GM20000 (cell line): ENCODE measurements around the gene RFX4.

ENCODE experiments used
- DNase-seq: peaks from one replicate; pipeline ENCODE4 v3.0.0; 2012; ENCODE audit warnings: low spot score
- TF ChIP-seq, protein P1 (sequence below): IDR thresholded peaks from 2 replicates; pipeline ENCODE4 v1.5.1; 2012; ENCODE audit warnings: mild to moderate bottlenecking, control low read depth; ENCODE audit errors: extremely low read depth, missing control alignments

Gene RFX4

DNA sequence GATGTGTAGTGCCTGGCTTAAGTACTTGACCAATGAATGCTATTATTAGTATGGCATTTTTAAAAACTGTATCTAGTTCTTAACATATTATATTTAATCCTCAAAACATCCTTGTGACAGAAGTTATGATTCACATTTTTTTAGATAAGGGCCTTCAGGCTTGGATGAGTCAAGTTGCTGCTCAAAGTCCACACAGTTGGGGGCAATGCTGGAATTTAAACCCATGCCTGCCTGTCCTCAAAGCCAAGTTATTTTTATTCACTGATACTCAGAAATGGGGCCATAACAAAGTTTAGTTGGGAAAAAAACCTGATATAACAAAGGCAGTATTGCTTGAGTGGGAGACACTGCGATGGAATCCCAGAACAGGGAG lies 50.6 kb downstream of the RFX4 start:
- TF ChIP-seq, protein P1, sequence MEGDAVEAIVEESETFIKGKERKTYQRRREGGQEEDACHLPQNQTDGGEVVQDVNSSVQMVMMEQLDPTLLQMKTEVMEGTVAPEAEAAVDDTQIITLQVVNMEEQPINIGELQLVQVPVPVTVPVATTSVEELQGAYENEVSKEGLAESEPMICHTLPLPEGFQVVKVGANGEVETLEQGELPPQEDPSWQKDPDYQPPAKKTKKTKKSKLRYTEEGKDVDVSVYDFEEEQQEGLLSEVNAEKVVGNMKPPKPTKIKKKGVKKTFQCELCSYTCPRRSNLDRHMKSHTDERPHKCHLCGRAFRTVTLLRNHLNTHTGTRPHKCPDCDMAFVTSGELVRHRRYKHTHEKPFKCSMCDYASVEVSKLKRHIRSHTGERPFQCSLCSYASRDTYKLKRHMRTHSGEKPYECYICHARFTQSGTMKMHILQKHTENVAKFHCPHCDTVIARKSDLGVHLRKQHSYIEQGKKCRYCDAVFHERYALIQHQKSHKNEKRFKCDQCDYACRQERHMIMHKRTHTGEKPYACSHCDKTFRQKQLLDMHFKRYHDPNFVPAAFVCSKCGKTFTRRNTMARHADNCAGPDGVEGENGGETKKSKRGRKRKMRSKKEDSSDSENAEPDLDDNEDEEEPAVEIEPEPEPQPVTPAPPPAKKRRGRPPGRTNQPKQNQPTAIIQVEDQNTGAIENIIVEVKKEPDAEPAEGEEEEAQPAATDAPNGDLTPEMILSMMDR = no peak
- DNase-seq = no peak

DNA sequence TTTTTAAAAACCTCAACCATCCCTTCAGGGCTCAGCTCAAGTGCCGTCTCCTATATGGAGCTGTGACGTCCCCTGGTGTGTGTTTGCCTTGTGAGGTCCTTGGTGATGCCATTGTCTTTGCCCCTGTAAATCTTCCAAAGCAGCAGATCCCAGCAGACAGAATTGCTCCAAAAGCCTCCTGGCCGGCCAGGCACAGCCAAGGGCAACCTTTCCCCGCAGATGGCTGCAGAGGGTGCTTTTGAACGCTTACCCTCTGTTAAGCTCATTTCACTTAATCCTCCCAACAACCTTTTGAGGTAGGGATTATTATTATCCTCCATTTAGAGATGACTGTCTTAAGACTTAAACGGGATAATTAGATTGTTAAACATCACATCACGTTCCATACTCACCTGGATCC lies 51.4 kb downstream of the RFX4 start:
- TF ChIP-seq, protein P1 = no peak
- no peak for DNase-seq

DNA sequence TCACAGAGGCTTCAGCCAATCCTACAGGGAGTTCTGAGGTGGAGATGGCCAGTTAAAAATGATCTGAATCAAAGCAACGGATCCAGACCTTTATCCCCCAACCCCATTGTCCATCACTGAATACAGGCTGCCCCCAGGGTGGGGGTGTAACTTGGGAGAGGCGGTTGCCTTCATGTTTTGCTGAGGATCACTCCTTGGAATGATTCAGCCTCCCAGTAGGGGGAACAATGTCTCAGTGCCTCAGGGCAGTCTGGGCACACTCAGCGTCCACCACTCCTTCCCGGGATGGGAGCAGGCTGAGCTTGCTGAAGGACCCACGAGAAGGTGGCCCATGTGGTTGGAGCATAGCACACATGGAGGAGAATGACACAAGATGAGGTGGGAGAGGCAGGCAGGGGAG lies 60.2 kb downstream of the RFX4 start:
- TF ChIP-seq, protein P1 = no peak
- no peak for DNase-seq

DNA sequence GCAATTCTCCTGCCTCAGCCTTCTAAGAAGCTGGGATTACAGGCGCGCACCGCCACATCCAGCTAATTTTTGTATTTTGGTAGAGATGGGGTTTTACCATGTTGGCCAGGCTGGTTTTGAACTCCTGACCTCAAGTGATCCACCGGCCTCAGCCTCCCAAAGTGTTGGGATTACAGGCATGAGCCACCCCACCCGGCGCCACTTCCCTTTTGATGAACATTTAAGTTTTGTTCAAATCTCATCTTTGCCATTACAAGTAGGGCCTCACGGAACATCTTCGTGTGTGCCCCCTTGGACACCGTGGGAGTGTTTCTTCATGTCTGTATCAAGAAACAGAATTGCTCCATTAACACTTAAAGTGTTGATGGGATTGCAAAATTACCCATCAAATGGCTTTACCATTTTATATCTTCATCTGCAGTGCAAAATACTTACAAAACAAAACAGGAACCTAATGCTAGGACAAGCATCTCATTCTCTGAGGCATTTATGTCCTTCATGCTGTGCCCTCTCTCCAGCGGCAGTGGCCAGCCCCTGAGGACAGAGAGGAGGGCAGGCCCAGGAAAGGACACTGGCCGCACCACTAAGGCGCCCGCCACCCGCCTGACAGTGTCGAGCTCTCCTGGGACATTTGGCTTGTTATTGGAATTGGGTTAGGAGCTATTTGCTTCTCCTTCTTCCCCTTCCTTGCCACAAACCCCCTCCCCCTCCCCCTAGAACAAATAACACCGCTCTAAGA lies 61.7 kb downstream of the RFX4 start:
- TF ChIP-seq, protein P1 = no peak
- no peak for DNase-seq

DNA sequence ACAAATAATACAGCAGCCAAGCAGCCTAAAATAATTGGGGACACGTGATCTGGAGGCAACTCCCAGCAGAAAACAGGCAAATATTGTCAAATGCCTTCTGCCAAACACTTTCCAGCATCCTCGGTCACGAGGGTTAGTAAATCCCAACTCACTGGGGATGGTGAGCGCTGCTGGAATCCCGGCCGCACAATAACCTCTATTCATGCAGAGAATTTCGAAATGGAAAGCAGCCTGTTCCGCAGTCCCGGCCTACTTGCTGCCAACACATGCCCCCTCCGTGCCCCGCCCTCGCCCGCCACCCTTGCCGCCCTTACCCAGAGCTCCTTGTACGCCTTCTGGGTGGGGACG lies 62.2 kb downstream of the RFX4 start:
- no peak for DNase-seq
- TF ChIP-seq, protein P1 = no peak

DNA sequence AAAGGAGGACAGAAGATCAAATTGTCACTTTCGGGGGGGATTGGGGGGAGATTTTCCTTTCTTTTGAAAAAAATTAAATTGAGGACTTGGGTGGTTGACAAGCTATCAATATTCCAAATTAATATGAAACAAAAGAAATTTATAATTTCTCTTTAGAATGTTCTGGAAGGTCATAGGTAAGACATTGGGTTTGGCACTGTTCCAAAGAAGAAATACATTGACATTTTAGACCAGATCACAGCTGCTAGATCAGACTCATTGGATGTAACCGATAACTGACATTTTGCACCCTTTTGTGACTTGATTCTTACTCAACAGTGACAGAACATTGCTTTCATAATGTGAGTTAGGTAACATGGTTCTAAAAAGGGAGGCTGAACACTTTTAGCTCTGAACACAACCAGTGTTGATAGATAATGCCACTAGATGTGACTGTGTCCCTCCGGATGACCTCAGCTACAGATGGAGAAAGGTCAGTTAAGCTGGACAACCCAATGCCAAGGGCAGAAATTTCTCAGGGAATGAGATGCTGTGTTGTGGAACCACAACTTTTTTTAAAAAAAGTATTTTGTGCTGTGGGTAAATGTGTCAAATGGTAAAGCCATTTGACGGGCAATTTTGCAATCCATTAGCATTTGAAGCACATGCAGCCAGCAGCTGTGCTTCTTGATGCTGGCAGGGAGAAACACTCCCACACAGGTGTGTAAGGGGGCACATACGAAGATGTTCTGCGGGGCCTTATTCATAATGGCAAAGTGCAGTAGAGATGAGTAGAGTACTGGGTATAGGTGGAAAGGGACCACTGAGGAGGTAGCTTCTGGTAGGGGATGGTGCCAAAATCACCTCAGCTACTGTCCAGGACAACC lies 62.9 kb downstream of the RFX4 start:
- no peak for DNase-seq
- TF ChIP-seq, protein P1 = no peak

DNA sequence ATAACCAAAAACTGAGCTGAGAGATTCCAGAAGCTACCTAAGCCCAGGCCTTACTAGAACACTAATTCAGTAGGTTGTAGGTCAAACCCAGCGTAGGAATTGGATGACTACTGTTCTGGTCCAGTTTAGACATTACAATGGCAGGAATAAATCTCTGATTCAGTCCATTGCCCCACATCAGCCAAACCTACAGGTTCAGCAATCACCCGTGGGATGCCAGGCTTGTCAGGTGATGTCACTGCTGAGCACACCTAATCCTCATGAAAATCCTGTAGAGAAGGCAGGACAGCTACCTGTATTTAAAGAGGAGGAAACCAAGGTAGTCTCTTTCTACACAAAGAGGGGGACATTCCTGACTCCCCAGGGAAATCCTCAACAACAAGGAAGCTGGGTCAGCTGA lies 63.7 kb downstream of the RFX4 start:
- TF ChIP-seq, protein P1 = no peak
- no peak for DNase-seq
